Fibroblast of lung (primary cell): Measurements from ENCODE around the gene CASP5.

Experiments
- EZH2 ChIP-seq: IDR thresholded peaks from 2 replicates; pipeline ENCODE4 v1.5.1; 2012; ENCODE audit warnings: low read length, control low read depth, mild to moderate bottlenecking; ENCODE audit errors: missing control alignments
- TF ChIP-seq, protein P1 (sequence below), 2 donors: IDR thresholded peaks in 1 of 2; conservative IDR thresholded peaks in 1 of 2; 1 replicate in 1 of 2; 2 replicates in 1 of 2; pipeline ENCODE4 v1.5.1; 2011 to 2012; ENCODE audit warnings: low read length in 2 of 2, control low read depth in 1 of 2, inconsistent platforms in 1 of 2, low read depth in 1 of 2, mild to moderate bottlenecking in 1 of 2

DNA sequence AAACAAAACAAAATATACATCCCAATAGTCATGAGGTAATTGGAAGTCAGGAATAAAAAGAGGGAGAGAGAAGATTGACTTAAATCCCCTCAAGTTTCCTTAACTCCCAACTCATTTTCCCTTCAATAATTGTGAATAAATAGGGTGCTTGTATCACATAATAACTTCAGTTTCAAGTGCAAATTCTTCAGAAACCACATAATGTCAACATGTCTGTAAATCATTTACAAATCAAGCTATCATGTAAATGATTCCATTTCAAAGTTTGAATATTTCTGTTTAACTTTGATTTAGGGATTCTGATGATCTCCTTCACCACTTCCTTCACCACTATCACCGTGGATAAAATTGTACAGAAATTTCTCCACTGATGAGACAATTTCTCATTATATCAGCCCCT, 23.2 kb downstream of the CASP5 start:
- TF ChIP-seq, protein P1, sequence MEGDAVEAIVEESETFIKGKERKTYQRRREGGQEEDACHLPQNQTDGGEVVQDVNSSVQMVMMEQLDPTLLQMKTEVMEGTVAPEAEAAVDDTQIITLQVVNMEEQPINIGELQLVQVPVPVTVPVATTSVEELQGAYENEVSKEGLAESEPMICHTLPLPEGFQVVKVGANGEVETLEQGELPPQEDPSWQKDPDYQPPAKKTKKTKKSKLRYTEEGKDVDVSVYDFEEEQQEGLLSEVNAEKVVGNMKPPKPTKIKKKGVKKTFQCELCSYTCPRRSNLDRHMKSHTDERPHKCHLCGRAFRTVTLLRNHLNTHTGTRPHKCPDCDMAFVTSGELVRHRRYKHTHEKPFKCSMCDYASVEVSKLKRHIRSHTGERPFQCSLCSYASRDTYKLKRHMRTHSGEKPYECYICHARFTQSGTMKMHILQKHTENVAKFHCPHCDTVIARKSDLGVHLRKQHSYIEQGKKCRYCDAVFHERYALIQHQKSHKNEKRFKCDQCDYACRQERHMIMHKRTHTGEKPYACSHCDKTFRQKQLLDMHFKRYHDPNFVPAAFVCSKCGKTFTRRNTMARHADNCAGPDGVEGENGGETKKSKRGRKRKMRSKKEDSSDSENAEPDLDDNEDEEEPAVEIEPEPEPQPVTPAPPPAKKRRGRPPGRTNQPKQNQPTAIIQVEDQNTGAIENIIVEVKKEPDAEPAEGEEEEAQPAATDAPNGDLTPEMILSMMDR (conservative IDR thresholded peaks at IDR 0.05 in 1 of 2, IDR thresholded peaks at IDR 0.05 in 1 of 2; ENCODE audit: low read depth in 1 of 2, low read length in 2 of 2), result no peak
- TF ChIP-seq EZH2, result no peak
